Esophagus squamous epithelium (tissue), 5 donors: ENCODE data around the gene GTSE1. TPM values are rescaled to one million over a fixed set of nuclear protein-coding genes. Genes with fewer than 3 reads are reported as not detected.

Source experiments
- DNase-seq: peaks from one replicate; lab custom pipeline; 2025; lab: John Stamatoyannopoulos, UW
- H3K27ac ChIP-seq, 4 donors: fragments of 200-600 bp; sonication (generic); one replicate each; pipeline ENCODE4 v1.5.1; 2016 to 2019; ENCODE audit warnings: mild to moderate bottlenecking in 1 of 4
- H3K27me3 ChIP-seq, 4 donors: fragments of 200-600 bp; sonication (generic); 1 replicate in 3 of 4; 2 replicates in 1 of 4; pipeline versions ENCODE4 v1.5.1 to v1.6.0; 2017 to 2021; ENCODE audit warnings: antibody characterized with exemption in 1 of 4
- H3K36me3 ChIP-seq, 3 donors: fragments of 200-600 bp; sonication (generic); one replicate each; pipeline ENCODE4 v1.5.1; 2016 to 2019
- H3K4me1 ChIP-seq, 3 donors: fragments of 200-600 bp; sonication (generic); one replicate each; pipeline ENCODE4 v1.5.1; 2017 to 2019
- H3K4me3 ChIP-seq, 4 donors: fragments of 200-600 bp; sonication (generic); 1 replicate in 3 of 4; 2 replicates in 1 of 4; pipeline ENCODE4 v1.5.1; 2016 to 2019; ENCODE audit warnings: mild to moderate bottlenecking in 2 of 4, moderate library complexity in 1 of 4
- H3K9me3 ChIP-seq, 3 donors: fragments of 200-600 bp; sonication (generic); one replicate each; pipeline ENCODE4 v1.5.1; 2016 to 2019
- POLR2A ChIP-seq, 4 donors: fragments of 450-650 bp; IDR thresholded peaks; one replicate each; pipeline ENCODE4 v1.6.1; 2017; ENCODE audit warnings: antibody characterized with exemption in 4 of 4, mild to moderate bottlenecking in 4 of 4, moderate library complexity in 3 of 4
- WGBS, 2 donors: methylation state at CpG; one replicate each; pipeline ENCODE4 v1.1.5; 2018; 5-methylcytosine and 5-hydroxymethylcytosine counted together
- intact Hi-C: fragments of 100-400 bp; cut with DNase I; formaldehyde crosslinking; loops from one replicate; pipeline ENCODE4 v1.15.0; 2022
- total RNA-seq, 4 donors: library from RNA; depleted of rRNA; stranded (reverse); fragments of >200 nt; gene quantifications; one replicate each; pipeline ENCODE4 v1.1.0, GENCODE V29; 2016
- TF ChIP-seq, protein P1 (sequence below), 6 experiments: fragments of 450-650 bp in 4 of 6; fragments of 200-600 bp in 2 of 6; sonication (generic) in 2 of 6; IDR thresholded peaks; one replicate each; pipeline ENCODE4 v1.5.1; 2016 to 2019; ENCODE audit warnings: antibody characterized with exemption in 6 of 6, mild to moderate bottlenecking in 4 of 6, moderate library complexity in 4 of 6
- donor health status: DM: yes; HTN: yes; CAD: no.

GTSE1 gene, protein sequence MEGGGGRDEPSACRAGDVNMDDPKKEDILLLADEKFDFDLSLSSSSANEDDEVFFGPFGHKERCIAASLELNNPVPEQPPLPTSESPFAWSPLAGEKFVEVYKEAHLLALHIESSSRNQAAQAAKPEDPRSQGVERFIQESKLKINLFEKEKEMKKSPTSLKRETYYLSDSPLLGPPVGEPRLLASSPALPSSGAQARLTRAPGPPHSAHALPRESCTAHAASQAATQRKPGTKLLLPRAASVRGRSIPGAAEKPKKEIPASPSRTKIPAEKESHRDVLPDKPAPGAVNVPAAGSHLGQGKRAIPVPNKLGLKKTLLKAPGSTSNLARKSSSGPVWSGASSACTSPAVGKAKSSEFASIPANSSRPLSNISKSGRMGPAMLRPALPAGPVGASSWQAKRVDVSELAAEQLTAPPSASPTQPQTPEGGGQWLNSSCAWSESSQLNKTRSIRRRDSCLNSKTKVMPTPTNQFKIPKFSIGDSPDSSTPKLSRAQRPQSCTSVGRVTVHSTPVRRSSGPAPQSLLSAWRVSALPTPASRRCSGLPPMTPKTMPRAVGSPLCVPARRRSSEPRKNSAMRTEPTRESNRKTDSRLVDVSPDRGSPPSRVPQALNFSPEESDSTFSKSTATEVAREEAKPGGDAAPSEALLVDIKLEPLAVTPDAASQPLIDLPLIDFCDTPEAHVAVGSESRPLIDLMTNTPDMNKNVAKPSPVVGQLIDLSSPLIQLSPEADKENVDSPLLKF
- 1 to 10 TPM; 1.4 to 8.0 (median 3.4) TPM for total RNA-seq

- H3K36me3 ChIP-seq = peaks cover 4 to 22% (median 8%) of the 10 kb centered on the region in 3 donors
- H3K9me3 ChIP-seq = peaks cover 0 to 7% (median 0%) of the 10 kb centered on the region in 3 donors
- WGBS, 2 donors = 3 to 4% methylated on average over 6 to 23 of the region's 76 CpGs
- H3K27me3 ChIP-seq = no peaks in the 10 kb centered on the region
- peak in 3 of 4 donors; percentile 39 to 69 (median 62) for TF ChIP-seq POLR2A (IDR thresholded peaks at IDR 0.05)
- TF ChIP-seq, protein P1, sequence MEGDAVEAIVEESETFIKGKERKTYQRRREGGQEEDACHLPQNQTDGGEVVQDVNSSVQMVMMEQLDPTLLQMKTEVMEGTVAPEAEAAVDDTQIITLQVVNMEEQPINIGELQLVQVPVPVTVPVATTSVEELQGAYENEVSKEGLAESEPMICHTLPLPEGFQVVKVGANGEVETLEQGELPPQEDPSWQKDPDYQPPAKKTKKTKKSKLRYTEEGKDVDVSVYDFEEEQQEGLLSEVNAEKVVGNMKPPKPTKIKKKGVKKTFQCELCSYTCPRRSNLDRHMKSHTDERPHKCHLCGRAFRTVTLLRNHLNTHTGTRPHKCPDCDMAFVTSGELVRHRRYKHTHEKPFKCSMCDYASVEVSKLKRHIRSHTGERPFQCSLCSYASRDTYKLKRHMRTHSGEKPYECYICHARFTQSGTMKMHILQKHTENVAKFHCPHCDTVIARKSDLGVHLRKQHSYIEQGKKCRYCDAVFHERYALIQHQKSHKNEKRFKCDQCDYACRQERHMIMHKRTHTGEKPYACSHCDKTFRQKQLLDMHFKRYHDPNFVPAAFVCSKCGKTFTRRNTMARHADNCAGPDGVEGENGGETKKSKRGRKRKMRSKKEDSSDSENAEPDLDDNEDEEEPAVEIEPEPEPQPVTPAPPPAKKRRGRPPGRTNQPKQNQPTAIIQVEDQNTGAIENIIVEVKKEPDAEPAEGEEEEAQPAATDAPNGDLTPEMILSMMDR (IDR thresholded peaks at IDR 0.05) = peak in 3 of 6 experiments; percentile 10 to 59 (median 17)
- intact Hi-C loops = no loop called here
- H3K27ac ChIP-seq = peak within 1 kb of the TSS; percentile 84 to 95 (median 88)
- peak within 1 kb of the TSS; percentile 55 to 63 (median 60) for H3K4me3 ChIP-seq
- peak; percentile 86 for DNase-seq
- H3K4me1 ChIP-seq = peaks cover 14 to 30% (median 16%) of the 10 kb centered on the region in 3 donors
These were observed at the start of gene GTSE1 for GRCh38 chr22:46296257-46297150. Gene GTSE1 (plus strand): TSS chr22:46296870. CDS start chr22:46297401, 531 bp downstream.

DNA sequence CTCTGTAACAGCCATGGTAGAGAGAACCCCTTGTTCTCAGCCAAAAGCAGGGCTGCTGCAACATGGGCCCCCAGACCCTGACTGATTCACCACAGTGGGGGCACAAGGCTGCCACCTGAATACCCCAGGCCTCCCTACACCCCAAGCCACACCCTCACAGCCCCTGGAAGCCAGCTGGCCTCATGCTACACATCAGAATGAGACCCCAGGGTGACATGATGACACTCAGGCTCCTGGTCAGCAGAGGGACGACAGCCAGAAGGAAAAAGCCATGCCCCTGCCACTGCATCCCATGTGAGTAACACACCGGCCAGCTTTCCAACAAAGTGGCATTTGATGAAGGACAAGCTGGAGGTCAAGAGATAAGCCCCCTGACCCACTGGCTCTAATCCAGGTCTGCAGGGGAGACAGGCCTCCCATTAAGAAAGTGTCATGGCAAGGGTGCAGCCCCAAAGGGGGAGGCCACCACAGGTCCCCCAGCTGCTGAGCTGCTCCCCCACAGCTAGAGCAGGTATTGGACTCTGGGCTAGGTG, 49.2 kb upstream of the GTSE1 start:
- DNase-seq = no peak
- intact Hi-C loops = no loop called here
- Histone ChIP-seq H3K9me3 (no peaks in the 10 kb centered on the region), H3K4me3 (no peak overlapping the region), H3K4me1 (peaks cover 12 to 54% (median 17%) of the 10 kb centered on the region in 3 donors), H3K36me3 (peaks cover 0 to 28% (median 4%) of the 10 kb centered on the region in 3 donors), H3K27me3 (no peaks in the 10 kb centered on the region), H3K27ac (no peak overlapping the region)
- TF ChIP-seq, protein P1 (IDR thresholded peaks at IDR 0.05) = no peak
- no peak for TF ChIP-seq POLR2A (IDR thresholded peaks at IDR 0.05)
- 100% methylated on average over 1 of the region's 2 CpGs; no CpG with 5 or more reads in 1 of the 2 donors for WGBS, 2 donors

- TF ChIP-seq, protein P1 (IDR thresholded peaks at IDR 0.05) = peak in 2 of 6 experiments; percentile 12 to 17
- TF ChIP-seq POLR2A (IDR thresholded peaks at IDR 0.05) = peak in 3 of 4 donors; percentile 48 to 87 (median 76)
- WGBS, 2 donors = 0% methylated on average over 3 to 4 of the region's 89 CpGs
- Histone ChIP-seq H3K4me1 (peaks cover 12 to 48% (median 17%) of the 10 kb centered on the region in 3 donors), H3K9me3 (no peaks in the 10 kb centered on the region), H3K4me3 (peak within 1 kb of the TSS; percentile 56 to 92 (median 84)), H3K36me3 (peaks cover 0 to 2% (median 0%) of the 10 kb centered on the region in 3 donors), H3K27me3 (no peaks in the 10 kb centered on the region), H3K27ac (peak within 1 kb of the TSS; percentile 88 to 94 (median 94))
- intact Hi-C loops = no loop called here
- peak; percentile 29 for DNase-seq
These were observed 46.5 kb upstream of the GTSE1 start, which contains the start of gene CDPF1 for GRCh38 chr22:46250035-46250782. Gene CDPF1 (minus strand): TSS chr22:46250293. CDS start chr22:46248284, 2,009 bp downstream.

- Histone ChIP-seq H3K27ac (peak overlapping the region; percentile 88 to 94 (median 94)), H3K9me3 (no peaks in the 10 kb centered on the region), H3K4me3 (peak overlapping the region; percentile 56 to 92 (median 84)), H3K27me3 (no peaks in the 10 kb centered on the region), H3K36me3 (no peaks in the 10 kb centered on the region), H3K4me1 (peaks cover 12 to 43% (median 17%) of the 10 kb centered on the region in 3 donors)
- 2 to 4% methylated on average over 10 to 18 of the region's 25 CpGs for WGBS, 2 donors
- no peak for TF ChIP-seq POLR2A (IDR thresholded peaks at IDR 0.05)
- TF ChIP-seq, protein P1 (IDR thresholded peaks at IDR 0.05) = no peak
- no peak for DNase-seq
- intact Hi-C loops = no loop called here
These were observed 45.9 kb upstream of the GTSE1 start for GRCh38 chr22:46250783-46251125.
